ENCODE data around the gene CHAC1. TPM values are rescaled to one million over a fixed set of nuclear protein-coding genes. Genes with fewer than 3 reads are reported as not detected.

Gene CHAC1, protein sequence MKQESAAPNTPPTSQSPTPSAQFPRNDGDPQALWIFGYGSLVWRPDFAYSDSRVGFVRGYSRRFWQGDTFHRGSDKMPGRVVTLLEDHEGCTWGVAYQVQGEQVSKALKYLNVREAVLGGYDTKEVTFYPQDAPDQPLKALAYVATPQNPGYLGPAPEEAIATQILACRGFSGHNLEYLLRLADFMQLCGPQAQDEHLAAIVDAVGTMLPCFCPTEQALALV
- total RNA-seq = 31.8 TPM

GRCh38 chr15:40952901-40953712 lies at the start of gene CHAC1:
TSS of gene CHAC1 (plus strand) at chr15:40953471. CDS start at chr15:40953584, 113 bp downstream.
- peak; percentile 94 for ATAC-seq

DNA sequence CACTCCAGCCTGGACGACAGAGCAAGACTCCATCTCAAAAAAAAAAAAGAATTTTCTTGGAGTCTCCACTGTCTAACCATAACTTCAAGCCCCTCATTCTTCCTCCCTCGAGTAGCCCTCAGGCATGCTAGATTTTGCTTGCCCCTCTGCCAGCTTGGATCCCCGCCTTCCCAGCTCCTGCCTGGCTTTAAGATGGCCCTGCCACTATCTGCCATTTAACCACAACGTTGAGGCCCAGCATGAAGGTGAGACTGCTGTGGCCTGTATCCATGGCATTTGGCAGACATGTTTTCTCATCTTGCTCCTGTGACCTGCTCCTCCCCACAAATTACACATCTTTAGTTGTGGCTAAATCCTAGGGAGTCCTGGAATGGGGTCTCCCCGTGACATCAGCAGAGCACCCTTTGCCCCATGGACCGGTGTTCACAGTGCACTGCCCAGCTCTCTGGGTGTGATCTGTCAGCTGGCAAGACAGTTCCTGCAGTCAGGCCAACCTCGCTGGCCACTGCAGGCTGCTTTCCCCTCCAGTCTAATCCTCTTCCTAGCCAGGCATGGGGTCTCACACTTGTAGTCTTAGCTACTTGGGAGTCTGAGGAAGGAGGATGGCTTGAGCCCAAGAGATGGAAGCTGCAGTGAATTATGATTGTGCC lies 48.6 kb upstream of the CHAC1 start:
- ATAC-seq = no peak

GRCh38 chr15:40906091-40906990 lies 46.9 kb upstream of the CHAC1 start:
- peak; percentile 84 for ATAC-seq

DNA sequence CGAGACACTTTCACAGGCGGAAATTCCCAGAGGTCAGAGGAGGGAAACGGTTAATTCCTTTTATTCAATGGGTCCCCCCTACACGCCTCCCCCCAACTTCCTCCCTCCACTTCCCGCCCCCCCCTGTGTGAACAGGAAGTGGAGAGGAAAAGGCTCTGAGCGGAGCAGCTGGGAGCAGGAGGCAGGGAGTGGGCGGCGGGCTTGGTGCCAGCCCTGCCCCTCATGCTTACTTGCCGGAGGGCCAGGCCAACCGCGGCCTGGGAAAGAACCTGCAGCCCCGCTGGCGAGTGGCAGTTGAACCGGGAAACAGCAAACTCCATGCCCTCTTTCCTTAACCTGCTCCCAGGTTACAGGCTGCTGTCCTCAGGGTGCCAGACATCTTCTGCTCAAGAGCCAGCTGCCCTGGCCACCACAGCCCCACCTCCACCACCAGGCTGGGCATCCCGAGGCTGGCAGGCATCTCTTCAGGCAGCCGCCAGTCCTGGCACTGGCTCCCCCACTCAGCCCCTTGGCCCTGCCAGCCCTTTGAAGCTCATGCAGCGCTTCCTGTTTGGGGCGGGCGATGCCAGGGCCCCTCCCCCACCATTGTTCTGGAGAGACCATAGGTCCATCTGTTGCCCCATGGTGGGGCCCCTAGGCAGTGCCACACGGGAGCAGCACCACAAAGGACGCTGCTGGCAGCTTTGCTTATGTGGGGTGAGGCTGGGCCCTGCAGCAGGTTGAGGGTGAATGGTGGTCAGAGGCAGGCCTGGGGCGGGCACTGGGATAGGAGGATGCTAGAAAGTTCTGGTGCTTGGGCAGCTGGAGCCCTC lies 46.1 kb upstream of the CHAC1 start:
- ATAC-seq = no peak

DNA sequence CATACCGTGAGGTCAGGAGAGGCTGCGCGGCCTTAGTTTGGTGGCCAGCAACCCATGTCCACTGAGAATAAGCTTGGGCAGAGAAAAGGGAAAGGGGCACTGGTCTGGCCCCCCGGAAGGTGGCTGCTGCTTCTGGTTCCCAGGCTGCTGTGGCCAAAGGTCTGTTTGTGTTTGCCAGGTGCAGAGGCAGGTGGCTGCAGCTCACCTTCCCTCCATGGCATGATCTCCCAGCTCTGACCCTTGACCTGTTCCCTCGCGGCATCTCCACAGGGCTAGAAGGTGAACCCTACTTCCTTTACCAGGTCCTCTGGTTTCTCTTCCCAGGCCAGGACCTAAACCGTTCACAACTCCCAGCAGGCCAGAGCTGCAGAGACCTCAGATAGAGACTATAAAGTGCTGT lies 45.2 kb upstream of the CHAC1 start:
- ATAC-seq = no peak

GRCh38 chr15:40909662-40910630 lies 43.3 kb upstream of the CHAC1 start:
- no peak for ATAC-seq

- no peak for ATAC-seq
These were observed 42.1 kb upstream of the CHAC1 start for GRCh38 chr15:40911141-40911540.

- no peak for ATAC-seq
These were observed 41.6 kb upstream of the CHAC1 start for GRCh38 chr15:40911693-40912092.

DNA sequence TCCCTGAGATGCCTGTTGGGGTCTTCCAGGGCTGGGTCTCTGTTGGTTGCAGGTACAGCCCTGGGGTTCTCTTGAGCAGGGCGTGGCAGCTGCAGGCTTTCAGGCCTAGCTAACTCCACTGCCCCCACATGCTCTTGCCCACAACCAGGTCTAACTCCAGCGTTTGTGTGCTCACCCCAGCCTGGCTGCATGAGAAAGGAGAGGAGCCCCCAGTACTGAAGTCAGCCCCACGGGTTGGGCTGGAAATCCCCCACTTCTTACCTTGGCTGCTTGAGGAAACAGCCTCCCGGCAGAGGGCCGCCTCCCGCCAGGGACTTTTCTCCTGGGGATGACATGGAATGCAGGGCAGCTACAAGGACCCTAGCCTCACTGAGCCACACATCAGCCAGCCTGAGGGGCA lies 40.8 kb upstream of the CHAC1 start:
- ATAC-seq = no peak

DNA sequence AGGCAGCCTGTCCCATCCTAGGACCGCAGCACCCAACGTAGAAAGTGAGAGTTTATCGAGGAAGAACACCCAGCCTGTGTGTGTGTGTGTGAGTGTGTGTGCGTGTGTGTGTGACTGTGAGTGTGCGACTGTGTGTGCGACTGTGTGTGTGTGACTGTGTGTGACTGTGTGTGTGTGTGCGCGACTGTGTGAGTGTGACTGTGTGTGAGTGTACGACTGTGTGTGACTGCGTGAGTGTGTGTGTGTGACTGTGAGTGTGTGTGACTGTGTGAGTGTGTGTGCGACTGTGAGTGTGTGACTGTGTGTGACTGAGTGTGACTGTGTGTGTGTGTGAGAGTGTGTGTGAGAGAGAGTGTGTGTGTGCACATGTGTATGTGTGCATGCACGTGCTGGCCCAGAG lies 39.3 kb upstream of the CHAC1 start:
- no peak for ATAC-seq

DNA sequence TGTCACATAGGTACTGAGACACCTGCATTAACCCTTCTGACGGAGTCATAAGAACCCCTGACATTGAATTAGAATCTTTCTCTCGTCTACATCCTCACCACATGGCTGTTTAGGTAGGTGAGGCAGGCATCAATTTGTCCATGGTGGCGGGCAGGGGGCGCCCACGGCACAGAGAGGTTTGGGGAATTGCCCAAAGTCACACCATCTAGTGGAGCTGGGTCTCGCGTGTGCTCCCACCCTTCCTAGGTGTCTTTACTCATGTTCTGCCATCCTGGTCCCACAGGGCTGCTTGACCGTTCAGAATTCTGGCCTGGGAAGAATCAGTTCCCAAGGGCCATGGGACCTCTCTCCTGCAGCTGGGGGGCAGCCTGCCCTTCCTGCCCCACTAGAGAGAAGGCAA lies 38.8 kb upstream of the CHAC1 start:
- ATAC-seq = no peak

DNA sequence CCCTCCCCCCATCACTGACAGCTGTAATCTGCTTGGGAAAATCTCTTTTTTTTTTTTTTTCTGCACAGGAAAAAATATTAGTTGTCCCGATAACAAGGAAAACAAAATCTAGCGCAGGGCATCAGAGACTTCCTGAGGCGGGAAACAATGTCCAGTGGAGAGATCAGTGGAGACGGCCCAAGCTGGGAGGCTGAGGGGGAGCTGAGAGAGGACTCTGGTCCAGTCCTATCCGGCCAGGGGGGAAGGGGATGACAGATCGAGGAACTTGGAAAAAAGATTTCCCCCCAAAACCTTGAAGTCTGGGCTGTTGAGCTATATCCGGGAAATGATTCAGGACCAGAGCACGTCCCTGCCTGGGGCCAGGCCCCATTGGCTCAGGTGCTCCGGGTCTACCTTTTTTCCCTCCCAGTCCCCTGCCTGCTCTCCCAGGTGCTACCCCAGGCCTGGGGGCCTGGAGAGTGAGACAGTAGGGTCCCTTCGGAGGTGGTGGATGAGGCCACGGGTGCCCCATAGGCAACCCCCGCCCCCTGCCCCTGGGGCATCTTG lies 38.1 kb upstream of the CHAC1 start:
- no peak for ATAC-seq

- ATAC-seq = no peak
These were observed 37.6 kb upstream of the CHAC1 start for GRCh38 chr15:40915679-40916078.

- ATAC-seq = no peak
These were observed 35.7 kb upstream of the CHAC1 start for GRCh38 chr15:40917585-40917984.

DNA sequence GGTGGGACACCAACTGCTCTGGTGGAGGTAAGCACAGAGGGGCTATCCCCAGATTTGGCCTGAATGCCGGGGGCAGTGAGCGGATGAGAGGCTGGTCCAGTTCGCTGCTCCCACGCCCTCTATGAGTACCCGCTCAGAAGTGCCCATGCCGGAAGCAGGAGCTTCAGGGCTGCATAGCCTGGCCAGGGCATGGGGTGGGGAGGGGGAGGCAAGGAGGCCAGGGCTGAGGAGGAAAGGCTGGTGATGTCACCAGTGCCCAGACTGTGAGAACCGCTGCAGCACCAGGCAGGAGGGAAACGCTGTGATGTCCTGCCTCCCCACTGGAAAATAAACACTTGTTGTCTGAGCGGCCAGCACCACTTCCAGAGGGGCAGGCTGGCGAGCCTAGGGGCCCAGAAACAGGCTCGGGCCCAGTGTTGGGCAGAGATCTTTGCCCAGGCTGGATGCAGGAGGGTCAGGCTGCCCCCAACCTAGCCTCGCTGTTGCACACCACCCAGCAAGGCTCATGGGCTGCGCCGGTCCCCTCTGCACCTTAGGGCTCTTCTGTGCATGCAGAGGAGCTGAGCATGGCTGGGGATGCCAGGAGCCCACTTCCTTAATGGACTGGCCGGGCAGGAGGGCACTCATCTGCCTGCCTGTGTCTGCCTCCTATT lies 35.0 kb upstream of the CHAC1 start:
- peak; percentile 21 for ATAC-seq

DNA sequence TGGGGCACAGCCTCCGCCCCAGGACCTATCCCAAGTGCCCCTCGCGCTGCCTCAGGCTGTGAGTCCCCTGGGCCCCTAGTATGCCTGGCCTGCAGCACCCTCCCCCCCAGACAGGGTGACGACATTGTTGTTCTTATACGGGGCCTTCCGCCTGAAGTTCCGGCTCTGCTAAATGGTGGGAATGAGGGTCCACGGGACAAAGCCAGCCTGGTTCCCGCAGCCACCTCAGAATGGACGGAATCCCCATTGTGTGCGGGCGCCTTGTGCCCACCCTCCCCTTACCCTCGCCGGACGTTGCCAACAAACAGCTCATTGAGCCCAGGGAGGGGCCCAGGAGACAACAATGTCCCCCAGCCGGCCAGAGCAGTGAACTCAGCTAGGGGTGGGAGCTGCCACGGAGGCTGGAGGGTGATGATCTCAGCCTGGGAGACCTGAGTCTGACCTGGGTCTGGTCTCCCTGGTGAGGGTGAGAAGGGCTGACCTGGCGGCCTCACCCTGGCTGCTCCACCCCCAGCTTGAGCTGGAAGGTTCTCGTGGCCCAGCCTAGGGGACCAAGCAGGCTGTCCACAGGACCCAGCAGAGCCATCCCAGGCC lies 34.4 kb upstream of the CHAC1 start:
- peak; percentile 4 for ATAC-seq

- ATAC-seq = no peak
These were observed 31.2 kb upstream of the CHAC1 start for GRCh38 chr15:40921949-40922607.

DNA sequence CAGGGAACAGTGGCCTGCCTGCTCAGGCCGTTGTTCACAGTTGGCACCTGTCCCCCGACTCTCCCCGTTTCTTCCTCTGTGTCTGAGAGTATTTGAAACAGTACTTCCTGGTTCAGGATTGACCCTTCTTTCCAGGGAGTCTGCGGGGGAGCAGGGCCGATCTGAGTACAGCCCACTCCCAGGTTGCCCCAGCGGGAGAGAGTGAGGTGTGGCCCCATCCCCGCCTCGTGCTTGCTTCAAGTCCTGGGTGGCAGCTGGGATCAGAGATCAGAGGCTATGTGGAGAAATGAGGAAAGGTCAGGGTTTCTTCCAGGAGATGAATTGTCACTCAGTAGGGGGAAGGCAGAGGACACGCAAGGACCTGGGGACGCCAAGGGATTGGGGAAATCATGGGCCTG lies 30.7 kb upstream of the CHAC1 start:
- ATAC-seq = no peak

DNA sequence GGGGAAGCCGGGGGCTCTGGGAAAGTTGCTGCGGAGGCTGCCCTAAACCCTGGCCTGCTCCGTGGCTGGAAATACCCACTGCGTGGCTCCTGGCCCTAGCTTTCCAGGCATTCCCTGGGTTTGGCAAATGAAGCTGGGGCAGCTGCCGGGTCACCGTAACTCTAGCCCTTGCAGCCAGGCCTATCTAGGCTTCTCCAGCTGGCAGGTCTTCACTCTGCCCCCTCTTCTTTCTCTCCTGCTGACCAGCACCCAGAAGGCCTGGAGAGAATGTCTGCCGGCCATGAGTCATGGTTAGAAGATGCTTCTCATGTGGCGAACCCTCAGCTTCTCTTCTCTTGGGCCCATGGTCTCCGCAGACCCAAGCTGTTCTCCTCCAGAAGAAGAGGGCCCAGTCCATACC lies 29.7 kb upstream of the CHAC1 start:
- ATAC-seq = no peak
